Activated CD4-positive, alpha-beta T cell treated with anti-CD3 and anti-CD28 coated beads, Interleukin-2, Interleukin-4, amounts not matched to agents 100 ng/mL and 50 ng/mL, durations not matched to agents 16 hours and 8 hours (primary cell): ENCODE measurements around the gene SLC22A4.

ENCODE experiments used
- DNase-seq: peaks from one replicate; pipeline ENCODE4 v3.0.0-alpha.2; 2020; ENCODE audit warnings: low spot score

Gene SLC22A4

GRCh38 chr5:132275367-132276220 is 18.6 kb upstream of the SLC22A4 start:
- no peak for DNase-seq

GRCh38 chr5:132277256-132277655 is 16.9 kb upstream of the SLC22A4 start:
- DNase-seq, result no peak

- no peak for DNase-seq
Observed at GRCh38 chr5:132277971-132278853, 16.0 kb upstream of the SLC22A4 start.

- DNase-seq, result no peak
Observed at GRCh38 chr5:132279801-132280200, 14.4 kb upstream of the SLC22A4 start.

- no peak for DNase-seq
Observed at GRCh38 chr5:132280371-132281240, 13.6 kb upstream of the SLC22A4 start.

GRCh38 chr5:132281856-132282614 is 12.2 kb upstream of the SLC22A4 start:
- DNase-seq, result no peak

- DNase-seq, result no peak
Observed at GRCh38 chr5:132283423-132284043, 10.7 kb upstream of the SLC22A4 start.

- no peak for DNase-seq
Observed at GRCh38 chr5:132289097-132289496, 5.1 kb upstream of the SLC22A4 start.

GRCh38 chr5:132291026-132291425 is 3.2 kb upstream of the SLC22A4 start:
- no peak for DNase-seq

GRCh38 chr5:132293066-132293991 is 865 bp upstream of the SLC22A4 start:
- peak; percentile 68 for DNase-seq

- peak; percentile 87 for DNase-seq
Observed at GRCh38 chr5:132294728-132295504, 722 bp downstream of the SLC22A4 start.

GRCh38 chr5:132295505-132296411 is 1.6 kb downstream of the SLC22A4 start:
- no peak for DNase-seq

GRCh38 chr5:132296412-132297016 is 2.3 kb downstream of the SLC22A4 start:
- DNase-seq, result no peak

- DNase-seq, result no peak
Observed at GRCh38 chr5:132297211-132297940, 3.2 kb downstream of the SLC22A4 start.

GRCh38 chr5:132298298-132299212 is 4.4 kb downstream of the SLC22A4 start:
- DNase-seq, result peak; percentile 8

- DNase-seq, result no peak
Observed at GRCh38 chr5:132299917-132300316, 5.7 kb downstream of the SLC22A4 start.
